Left ventricle myocardium inferior (tissue), 1 donor: ENCODE data around the gene IL20. TPM values are rescaled to one million over a fixed set of nuclear protein-coding genes. Genes with fewer than 3 reads are reported as not detected.

Experiments
- DNase-seq: peaks from one replicate; pipeline ENCODE4 v3.0.0-alpha.2; 2020
- H3K27ac ChIP-seq: fragments of 200-600 bp; replicated peaks from 2 replicates; pipeline ENCODE4 v1.8.0; 2021
- H3K27me3 ChIP-seq: fragments of 200-600 bp; 2 replicates; pipeline ENCODE4 v1.8.0; 2021; ENCODE audit warnings: low read depth
- H3K36me3 ChIP-seq: fragments of 200-600 bp; 2 replicates; pipeline ENCODE4 v1.8.0; 2021
- H3K4me1 ChIP-seq: fragments of 200-600 bp; 2 replicates; pipeline ENCODE4 v1.8.0; 2021
- H3K4me3 ChIP-seq: fragments of 200-600 bp; 2 replicates; pipeline ENCODE4 v1.8.0; 2021; ENCODE audit warnings: mild to moderate bottlenecking, moderate library complexity
- H3K9me3 ChIP-seq: fragments of 200-600 bp; replicated peaks from 2 replicates; pipeline ENCODE4 v1.8.0; 2021
- intact Hi-C: fragments of 100-400 bp; cut with micrococcal nuclease; formaldehyde crosslinking; loops from one replicate; pipeline ENCODE4 v1.11.0; 2022
- total RNA-seq: library from RNA; stranded (reverse); fragmentation: NEBNext Ultra II Directional; extraction: Animal tissue kit (Norgen Biotek cat#: 25700); gene quantifications from one replicate; pipeline ENCODE4 v1.2.1, GENCODE V29; 2021
- TF ChIP-seq, protein P1 (sequence below): fragments of 200-600 bp; IDR thresholded peaks from 2 replicates; pipeline ENCODE4 v1.8.0; 2021; ENCODE audit warnings: antibody characterized with exemption, mild to moderate bottlenecking, borderline replicate concordance
- donor health status: DM: no; HTN: yes; CAD: no; lungs with severe emphysema.

IL20 gene
- total RNA-seq, 1 donor from 2014 or later = not detected

DNA sequence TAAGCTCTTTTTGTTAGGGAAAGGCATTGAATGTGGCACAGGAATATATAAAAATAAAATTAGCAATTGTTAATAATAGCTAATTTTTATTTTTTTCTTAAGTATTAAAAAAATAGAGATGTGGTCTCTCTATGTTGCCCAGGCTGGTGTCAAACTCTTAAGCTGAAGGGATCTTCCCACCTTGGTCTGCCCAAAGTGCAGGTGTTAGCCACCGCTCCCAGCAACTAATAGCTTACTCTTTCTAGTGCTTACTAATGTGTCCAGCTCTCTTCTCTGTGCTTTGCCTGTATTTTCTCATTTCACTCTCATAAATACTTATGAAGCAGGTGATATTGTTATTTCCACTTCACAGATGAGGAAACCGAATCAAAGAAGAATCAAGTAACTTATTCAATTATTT is 18.5 kb downstream of the IL20 start:
- intact Hi-C loops = no loop called here
- H3K27me3 ChIP-seq = peaks cover 17% of the 10 kb centered on the region
- no peaks in the 10 kb centered on the region for H3K4me1 ChIP-seq
- DNase-seq = no peak
- TF ChIP-seq, protein P1, sequence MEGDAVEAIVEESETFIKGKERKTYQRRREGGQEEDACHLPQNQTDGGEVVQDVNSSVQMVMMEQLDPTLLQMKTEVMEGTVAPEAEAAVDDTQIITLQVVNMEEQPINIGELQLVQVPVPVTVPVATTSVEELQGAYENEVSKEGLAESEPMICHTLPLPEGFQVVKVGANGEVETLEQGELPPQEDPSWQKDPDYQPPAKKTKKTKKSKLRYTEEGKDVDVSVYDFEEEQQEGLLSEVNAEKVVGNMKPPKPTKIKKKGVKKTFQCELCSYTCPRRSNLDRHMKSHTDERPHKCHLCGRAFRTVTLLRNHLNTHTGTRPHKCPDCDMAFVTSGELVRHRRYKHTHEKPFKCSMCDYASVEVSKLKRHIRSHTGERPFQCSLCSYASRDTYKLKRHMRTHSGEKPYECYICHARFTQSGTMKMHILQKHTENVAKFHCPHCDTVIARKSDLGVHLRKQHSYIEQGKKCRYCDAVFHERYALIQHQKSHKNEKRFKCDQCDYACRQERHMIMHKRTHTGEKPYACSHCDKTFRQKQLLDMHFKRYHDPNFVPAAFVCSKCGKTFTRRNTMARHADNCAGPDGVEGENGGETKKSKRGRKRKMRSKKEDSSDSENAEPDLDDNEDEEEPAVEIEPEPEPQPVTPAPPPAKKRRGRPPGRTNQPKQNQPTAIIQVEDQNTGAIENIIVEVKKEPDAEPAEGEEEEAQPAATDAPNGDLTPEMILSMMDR = no peak
- H3K4me3 ChIP-seq = no peak overlapping the region
- H3K27ac ChIP-seq = no peak overlapping the region
- no peaks in the 10 kb centered on the region for H3K36me3 ChIP-seq
- H3K9me3 ChIP-seq = peaks cover 8% of the 10 kb centered on the region

- DNase-seq = no peak
- TF ChIP-seq, protein P1 = no peak
- H3K4me3 ChIP-seq = no peak overlapping the region
- no peaks in the 10 kb centered on the region for H3K9me3 ChIP-seq
- peaks cover 17% of the 10 kb centered on the region for H3K27me3 ChIP-seq
- H3K4me1 ChIP-seq = peaks cover 4% of the 10 kb centered on the region
- intact Hi-C loops = no loop called here
- H3K27ac ChIP-seq = no peak overlapping the region
- no peaks in the 10 kb centered on the region for H3K36me3 ChIP-seq
These were observed 20.1 kb downstream of the IL20 start for GRCh38 chr1:206885341-206886060.

- Histone ChIP-seq H3K4me1 (peaks cover 11% of the 10 kb centered on the region), H3K36me3 (no peaks in the 10 kb centered on the region), H3K4me3 (no peak overlapping the region), H3K9me3 (no peaks in the 10 kb centered on the region), H3K27me3 (peaks cover 20% of the 10 kb centered on the region), H3K27ac (no peak overlapping the region)
- DNase-seq = no peak
- TF ChIP-seq, protein P1 = no peak
- intact Hi-C loops = no loop called here
These were observed 21.4 kb downstream of the IL20 start for GRCh38 chr1:206886831-206887230.

- peaks cover 11% of the 10 kb centered on the region for H3K4me1 ChIP-seq
- no peak for DNase-seq
- intact Hi-C loops = no loop called here
- H3K36me3 ChIP-seq = no peaks in the 10 kb centered on the region
- H3K27ac ChIP-seq = no peak overlapping the region
- H3K9me3 ChIP-seq = no peaks in the 10 kb centered on the region
- H3K4me3 ChIP-seq = no peak overlapping the region
- peaks cover 29% of the 10 kb centered on the region for H3K27me3 ChIP-seq
- TF ChIP-seq, protein P1 = no peak
These were observed 22.3 kb downstream of the IL20 start for GRCh38 chr1:206887701-206888100.

DNA sequence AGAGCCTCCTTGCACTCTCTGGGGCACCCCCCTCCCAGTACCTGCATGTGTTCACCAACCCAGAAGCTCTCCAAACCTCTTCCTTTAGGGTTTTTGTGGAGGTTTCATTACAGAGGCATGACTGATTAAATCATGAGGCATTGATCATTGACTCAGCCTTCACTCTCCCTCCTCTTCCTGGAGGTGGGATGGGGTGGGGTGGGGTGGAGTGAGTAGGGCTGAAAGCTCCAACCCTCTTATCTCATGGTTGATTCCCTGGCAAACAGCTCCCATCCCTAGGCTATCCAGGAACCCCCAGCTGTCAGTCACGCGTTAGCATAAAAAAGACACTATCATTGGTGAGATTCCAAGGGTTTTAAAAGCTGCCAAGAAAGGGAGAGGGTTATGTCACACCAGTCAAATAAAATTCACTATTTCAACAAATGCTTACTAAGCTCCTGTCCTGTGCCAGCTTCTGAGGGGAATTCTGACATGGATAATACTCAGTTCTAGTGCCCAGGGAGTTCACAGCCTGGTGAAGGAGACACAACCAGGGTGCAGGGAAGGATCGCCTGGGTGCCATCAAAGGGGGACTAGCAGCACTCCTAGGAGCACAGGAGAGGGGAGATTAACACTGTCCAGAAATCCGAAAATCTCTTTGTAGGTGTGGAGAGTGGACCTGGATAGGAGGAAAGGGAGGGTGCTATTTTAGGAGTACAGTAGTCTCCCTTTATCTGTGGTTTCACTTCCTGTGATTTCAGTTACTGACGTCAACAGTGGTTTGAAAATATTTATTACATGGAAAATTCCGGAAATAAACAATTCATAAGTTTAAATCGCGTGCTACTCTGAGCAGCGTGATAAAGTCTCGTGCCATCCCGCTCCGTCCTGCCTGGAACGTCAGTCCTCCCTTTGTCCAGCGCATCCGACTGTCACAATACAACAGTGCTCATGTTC is 25.0 kb downstream of the IL20 start:
- no peaks in the 10 kb centered on the region for H3K9me3 ChIP-seq
- DNase-seq = no peak
- H3K36me3 ChIP-seq = no peaks in the 10 kb centered on the region
- H3K4me3 ChIP-seq = no peak overlapping the region
- intact Hi-C loops = no loop called here
- no peak overlapping the region for H3K27ac ChIP-seq
- TF ChIP-seq, protein P1 = no peak
- H3K27me3 ChIP-seq = peaks cover 34% of the 10 kb centered on the region
- H3K4me1 ChIP-seq = peaks cover 11% of the 10 kb centered on the region
